Transverse colon (tissue), 4 donors: Measurements from ENCODE around the gene SPTBN4. TPM values are rescaled to one million over a fixed set of nuclear protein-coding genes. Genes with fewer than 3 reads are reported as not detected.
"Not testable (repeated sequence)": the region's sequence is repeated elsewhere in the genome, so short reads cannot be mapped to it uniquely, and the experiment has no call there.

Source experiments
- DNase-seq: peaks from one replicate; pipeline ENCODE4 v3.0.0-alpha.2; 2019
- H3K27ac ChIP-seq, 4 donors: fragments of 200-600 bp; sonication (generic); 2 replicates each; pipeline ENCODE4 v1.5.1; 2016 to 2018; ENCODE audit warnings: inconsistent platforms in 4 of 4
- H3K27me3 ChIP-seq: fragments of 200-600 bp; sonication (generic); 2 replicates; pipeline ENCODE4 v1.5.1; 2017; ENCODE audit warnings: inconsistent platforms
- H3K36me3 ChIP-seq, 4 donors: fragments of 200-600 bp; sonication (generic); 2 replicates each; pipeline ENCODE4 v1.5.1; 2017 to 2019; ENCODE audit warnings: inconsistent platforms in 4 of 4
- H3K4me1 ChIP-seq, 4 donors: fragments of 200-600 bp; sonication (generic); 2 replicates each; pipeline ENCODE4 v1.5.1; 2017 to 2020; ENCODE audit warnings: inconsistent platforms in 4 of 4
- H3K4me3 ChIP-seq, 4 donors: fragments of 200-600 bp; sonication (generic); 1 replicate in 1 of 4; 2 replicates in 3 of 4; pipeline versions ENCODE4 v1.5.1 to v1.6.1; 2017 to 2019; ENCODE audit warnings: inconsistent platforms in 4 of 4
- H3K9me3 ChIP-seq, 2 donors: fragments of 200-600 bp; sonication (generic); 2 replicates each; pipeline ENCODE4 v1.5.1; 2017 to 2019; ENCODE audit warnings: inconsistent platforms in 2 of 2
- EP300 ChIP-seq: sonication (generic); formaldehyde crosslinking; IDR thresholded peaks from one replicate; pipeline ENCODE4 v1.6.1; 2017; ENCODE audit warnings: antibody characterized with exemption, low read depth
- POLR2A ChIP-seq: fragments of 450-650 bp; IDR thresholded peaks from one replicate; pipeline ENCODE4 v1.6.1; 2016; ENCODE audit warnings: antibody characterized with exemption, mild to moderate bottlenecking, moderate library complexity
- POLR2AphosphoS5 ChIP-seq, 3 donors: sonication (generic); formaldehyde crosslinking; IDR thresholded peaks; one replicate each; pipeline ENCODE4 v1.6.1; 2016; ENCODE audit warnings: antibody characterized with exemption in 3 of 3
- WGBS, 2 donors: methylation state at CpG; one replicate each; pipeline ENCODE4 v1.1.5; 2018; ENCODE audit warnings: low coverage in 1 of 2; 5-methylcytosine and 5-hydroxymethylcytosine counted together
- in situ Hi-C, 4 donors: fragments of 200-750 bp; cut with MboI; loops; one replicate each; pipeline versions ENCODE4 v1.15.0 to v1.15.1; 2017; ENCODE audit warnings: low sequenced_read_pairs in 3 of 4, low pct_ligation_motif_present in 1 of 4, low pct_unique_long_range_greater_than_20kb in 1 of 4
- intact Hi-C: fragments of 100-400 bp; cut with DNase I; formaldehyde crosslinking; loops from one replicate; pipeline ENCODE4 v1.15.1; 2023; ENCODE audit warnings: low total_unique reads
- total RNA-seq, 4 donors: library from RNA; depleted of rRNA; stranded (reverse); fragments of >200 nt; gene quantifications; one replicate each; pipeline ENCODE4 v1.1.0, GENCODE V29; 2016
- TF ChIP-seq, protein P1 (sequence below), 5 experiments: fragments of 200-600 bp in 3 of 5; fragments of 450-650 bp in 2 of 5; sonication (generic) in 3 of 5; IDR thresholded peaks; 1 replicate in 2 of 5; 2 replicates in 3 of 5; pipeline ENCODE4 v1.5.1; 2016 to 2017; ENCODE audit warnings: antibody characterized with exemption in 5 of 5, inconsistent platforms in 3 of 5, mild to moderate bottlenecking in 2 of 5, moderate library complexity in 1 of 5

The SPTBN4 gene
- total RNA-seq, 4 donors from 2014 or later, result under 0.01 to 1.5 (median 0.99) TPM

DNA sequence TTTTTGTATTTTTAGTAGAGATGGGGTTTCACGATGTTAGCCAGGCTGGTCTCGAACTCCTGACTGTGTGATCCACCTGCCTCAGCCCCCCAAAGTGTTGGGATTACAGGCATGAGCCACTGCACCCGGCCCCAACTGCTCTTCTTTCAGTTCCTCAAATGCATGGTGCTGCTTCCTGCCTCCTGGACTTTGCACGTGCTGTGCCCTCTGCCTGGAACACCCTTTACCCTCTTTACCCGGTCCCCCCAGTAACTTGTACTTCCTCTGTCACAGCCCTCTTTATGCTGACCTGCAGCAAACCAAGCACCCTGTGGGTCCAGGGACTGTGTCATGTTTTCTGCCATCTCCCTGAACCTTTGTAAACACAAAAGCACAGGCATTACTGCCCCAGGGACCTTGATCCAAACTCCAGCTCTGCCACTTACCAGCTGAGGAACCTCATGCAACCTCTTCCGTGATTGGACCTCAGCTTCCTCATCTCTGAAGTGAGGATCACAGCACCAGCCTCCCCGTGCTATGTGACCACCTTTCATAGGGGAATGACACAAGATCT is 5.1 kb upstream of the SPTBN4 start:
- WGBS, 2 donors, result 60% methylated on average over 7 of the region's 7 CpGs; no CpG with 5 or more reads in 1 of the 2 donors
- Histone ChIP-seq H3K4me3 (no peak overlapping the region), H3K27ac (peak overlapping the region; percentile 1 to 30 (median 16)), H3K4me1 (peaks cover 10 to 26% (median 25%) of the 10 kb centered on the region in 4 donors), H3K9me3 (no peaks in the 10 kb centered on the region), H3K27me3 (no peaks in the 10 kb centered on the region), H3K36me3 (peaks cover 0 to 6% (median 3%) of the 10 kb centered on the region in 4 donors)
- in situ Hi-C loops, result no loop called here
- intact Hi-C loops, result no loop called here
- peak; percentile 43 for DNase-seq
- TF ChIP-seq POLR2A (no peak), EP300 (no peak), POLR2AphosphoS5 (IDR thresholded peaks at IDR 0.05) (no peak)
- TF ChIP-seq, protein P1, sequence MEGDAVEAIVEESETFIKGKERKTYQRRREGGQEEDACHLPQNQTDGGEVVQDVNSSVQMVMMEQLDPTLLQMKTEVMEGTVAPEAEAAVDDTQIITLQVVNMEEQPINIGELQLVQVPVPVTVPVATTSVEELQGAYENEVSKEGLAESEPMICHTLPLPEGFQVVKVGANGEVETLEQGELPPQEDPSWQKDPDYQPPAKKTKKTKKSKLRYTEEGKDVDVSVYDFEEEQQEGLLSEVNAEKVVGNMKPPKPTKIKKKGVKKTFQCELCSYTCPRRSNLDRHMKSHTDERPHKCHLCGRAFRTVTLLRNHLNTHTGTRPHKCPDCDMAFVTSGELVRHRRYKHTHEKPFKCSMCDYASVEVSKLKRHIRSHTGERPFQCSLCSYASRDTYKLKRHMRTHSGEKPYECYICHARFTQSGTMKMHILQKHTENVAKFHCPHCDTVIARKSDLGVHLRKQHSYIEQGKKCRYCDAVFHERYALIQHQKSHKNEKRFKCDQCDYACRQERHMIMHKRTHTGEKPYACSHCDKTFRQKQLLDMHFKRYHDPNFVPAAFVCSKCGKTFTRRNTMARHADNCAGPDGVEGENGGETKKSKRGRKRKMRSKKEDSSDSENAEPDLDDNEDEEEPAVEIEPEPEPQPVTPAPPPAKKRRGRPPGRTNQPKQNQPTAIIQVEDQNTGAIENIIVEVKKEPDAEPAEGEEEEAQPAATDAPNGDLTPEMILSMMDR (IDR thresholded peaks at IDR 0.05), result no peak

GRCh38 chr19:40463587-40464037 is 3.2 kb upstream of the SPTBN4 start:
- H3K36me3 ChIP-seq, DNase-seq, H3K4me3 ChIP-seq, intact Hi-C loops, H3K9me3 ChIP-seq, in situ Hi-C loops: not testable (repeated sequence)
- H3K27ac ChIP-seq, result peak overlapping the region; percentile 93 to 95 (median 95)
- H3K4me1 ChIP-seq, result peaks cover 15 to 33% (median 30%) of the 10 kb centered on the region in 4 donors
- WGBS, 2 donors, result 69 to 72% methylated on average over 7 to 12 of the region's 12 CpGs
- H3K27me3 ChIP-seq, result peaks cover 10% of the 10 kb centered on the region

GRCh38 chr19:40464059-40465024 is 2.5 kb upstream of the SPTBN4 start:
- intact Hi-C loops, result no loop called here
- 19 to 43% methylated on average over 4 to 10 of the region's 11 CpGs for WGBS, 2 donors
- H3K27me3 ChIP-seq, result peaks cover 10% of the 10 kb centered on the region
- no peaks in the 10 kb centered on the region for H3K36me3 ChIP-seq
- in situ Hi-C loops, result no loop called here
- TF ChIP-seq POLR2A (no peak), POLR2AphosphoS5 (IDR thresholded peaks at IDR 0.05) (peak in 1 of 3 donors; percentile 24), EP300 (no peak)
- TF ChIP-seq, protein P1 (IDR thresholded peaks at IDR 0.05), result peak; percentile 83 to 97 (median 91)
- H3K4me1 ChIP-seq, result peaks cover 15 to 33% (median 30%) of the 10 kb centered on the region in 4 donors
- H3K4me3 ChIP-seq, result peak overlapping the region in 3 of 4 donors; percentile 57 to 80 (median 79)
- H3K9me3 ChIP-seq, result no peaks in the 10 kb centered on the region
- H3K27ac ChIP-seq, result peak overlapping the region; percentile 93 to 95 (median 95)
- DNase-seq, result peak; percentile 93

GRCh38 chr19:40465025-40465556 is 1.7 kb upstream of the SPTBN4 start:
- intact Hi-C loops (no loop called here), in situ Hi-C loops (no loop called here)
- WGBS, 2 donors, result 13% methylated on average over 11 of the region's 11 CpGs; no CpG with 5 or more reads in 1 of the 2 donors
- no peaks in the 10 kb centered on the region for H3K36me3 ChIP-seq
- H3K4me1 ChIP-seq, result peaks cover 15 to 33% (median 30%) of the 10 kb centered on the region in 4 donors
- peak overlapping the region; percentile 93 to 95 (median 95) for H3K27ac ChIP-seq
- no peaks in the 10 kb centered on the region for H3K9me3 ChIP-seq
- peak overlapping the region; percentile 48 to 80 (median 68) for H3K4me3 ChIP-seq
- H3K27me3 ChIP-seq, result peaks cover 10% of the 10 kb centered on the region
- DNase-seq, result peak; percentile 63
- TF ChIP-seq POLR2AphosphoS5 (IDR thresholded peaks at IDR 0.05) (no peak), EP300 (no peak), POLR2A (no peak)
- TF ChIP-seq, protein P1 (IDR thresholded peaks at IDR 0.05), result no peak
